Omental fat pad (tissue), 4 donors: ENCODE data around the gene MAPKAPK2. TPM values are rescaled to one million over a fixed set of nuclear protein-coding genes. Genes with fewer than 3 reads are reported as not detected.
A peak's percentile ranks its signal among the peaks of the same experiment; 100 is the strongest.

Source experiments
- ATAC-seq: fragments of 150-250 bp; one replicate; pipeline ENCODE4 v1.9.1; 2016; ENCODE audit warnings: mild to moderate bottlenecking, moderate library complexity; ENCODE audit not compliant: low FRiP score
- DNase-seq: peaks from one replicate; pipeline ENCODE4 v3.0.0-alpha.2; 2019; ENCODE audit warnings: low spot score
- total RNA-seq, 4 donors: library from RNA; depleted of rRNA; stranded (reverse); fragments of >200 nt; gene quantifications; one replicate each; pipeline ENCODE4 v1.1.0, GENCODE V29; 2016
- TF ChIP-seq, protein P1 (sequence below), 3 donors: fragments of 450-650 bp; IDR thresholded peaks; one replicate each; pipeline ENCODE4 v1.5.1; 2016 to 2017; ENCODE audit warnings: antibody characterized with exemption in 3 of 3, mild to moderate bottlenecking in 3 of 3, moderate library complexity in 2 of 3

The MAPKAPK2 gene
- total RNA-seq, 4 donors from 2014 or later = 52.0 to 151 (median 79.9) TPM

GRCh38 chr1:206674745-206675175 lies 9.9 kb upstream of the MAPKAPK2 start:
- DNase-seq (peak; percentile 42), ATAC-seq (peak; percentile 89)
- TF ChIP-seq, protein P1, sequence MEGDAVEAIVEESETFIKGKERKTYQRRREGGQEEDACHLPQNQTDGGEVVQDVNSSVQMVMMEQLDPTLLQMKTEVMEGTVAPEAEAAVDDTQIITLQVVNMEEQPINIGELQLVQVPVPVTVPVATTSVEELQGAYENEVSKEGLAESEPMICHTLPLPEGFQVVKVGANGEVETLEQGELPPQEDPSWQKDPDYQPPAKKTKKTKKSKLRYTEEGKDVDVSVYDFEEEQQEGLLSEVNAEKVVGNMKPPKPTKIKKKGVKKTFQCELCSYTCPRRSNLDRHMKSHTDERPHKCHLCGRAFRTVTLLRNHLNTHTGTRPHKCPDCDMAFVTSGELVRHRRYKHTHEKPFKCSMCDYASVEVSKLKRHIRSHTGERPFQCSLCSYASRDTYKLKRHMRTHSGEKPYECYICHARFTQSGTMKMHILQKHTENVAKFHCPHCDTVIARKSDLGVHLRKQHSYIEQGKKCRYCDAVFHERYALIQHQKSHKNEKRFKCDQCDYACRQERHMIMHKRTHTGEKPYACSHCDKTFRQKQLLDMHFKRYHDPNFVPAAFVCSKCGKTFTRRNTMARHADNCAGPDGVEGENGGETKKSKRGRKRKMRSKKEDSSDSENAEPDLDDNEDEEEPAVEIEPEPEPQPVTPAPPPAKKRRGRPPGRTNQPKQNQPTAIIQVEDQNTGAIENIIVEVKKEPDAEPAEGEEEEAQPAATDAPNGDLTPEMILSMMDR (IDR thresholded peaks at IDR 0.05) = no peak

DNA sequence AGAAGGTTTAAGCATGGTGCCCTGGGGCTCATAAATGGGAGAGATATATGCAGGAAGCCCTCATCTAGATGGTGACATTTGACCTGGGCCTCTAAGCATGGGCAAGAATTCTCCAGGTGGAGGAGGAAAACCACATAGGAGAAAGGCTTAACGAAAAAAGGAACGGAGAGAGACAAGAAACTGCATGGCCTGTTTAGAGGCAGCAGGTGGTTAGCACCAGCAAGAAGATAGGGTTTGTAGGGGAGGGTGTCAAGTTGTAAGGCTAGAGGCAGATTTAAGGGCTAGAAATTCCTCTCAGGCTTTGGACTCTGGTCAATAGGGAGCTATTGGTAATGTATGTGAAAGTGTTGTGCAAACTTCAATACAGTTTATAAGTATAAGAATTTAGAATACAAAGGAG lies 8.2 kb upstream of the MAPKAPK2 start:
- DNase-seq (no peak), ATAC-seq (no peak)
- TF ChIP-seq, protein P1 (IDR thresholded peaks at IDR 0.05) = no peak

DNA sequence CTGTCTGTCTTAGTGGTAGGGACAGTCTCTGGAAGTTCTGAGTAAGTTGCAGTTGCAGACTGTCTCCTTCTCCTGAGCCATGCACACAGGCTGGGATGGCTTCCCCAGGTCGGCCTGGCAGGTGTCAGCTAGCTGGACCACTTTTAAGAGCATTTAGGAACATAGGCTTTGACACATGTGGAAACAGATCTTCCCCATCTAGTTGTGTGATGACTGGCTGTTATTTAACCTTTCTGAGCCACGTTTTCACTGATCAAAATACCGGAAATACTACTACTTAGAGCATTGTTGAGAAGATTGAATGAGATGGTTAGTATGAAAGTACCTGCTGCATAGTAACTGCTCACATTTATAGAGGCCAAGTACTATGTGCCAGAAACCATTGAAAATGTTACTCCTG lies 6.2 kb upstream of the MAPKAPK2 start:
- no peak for ATAC-seq
- TF ChIP-seq, protein P1 (IDR thresholded peaks at IDR 0.05) = no peak
- DNase-seq = no peak

DNA sequence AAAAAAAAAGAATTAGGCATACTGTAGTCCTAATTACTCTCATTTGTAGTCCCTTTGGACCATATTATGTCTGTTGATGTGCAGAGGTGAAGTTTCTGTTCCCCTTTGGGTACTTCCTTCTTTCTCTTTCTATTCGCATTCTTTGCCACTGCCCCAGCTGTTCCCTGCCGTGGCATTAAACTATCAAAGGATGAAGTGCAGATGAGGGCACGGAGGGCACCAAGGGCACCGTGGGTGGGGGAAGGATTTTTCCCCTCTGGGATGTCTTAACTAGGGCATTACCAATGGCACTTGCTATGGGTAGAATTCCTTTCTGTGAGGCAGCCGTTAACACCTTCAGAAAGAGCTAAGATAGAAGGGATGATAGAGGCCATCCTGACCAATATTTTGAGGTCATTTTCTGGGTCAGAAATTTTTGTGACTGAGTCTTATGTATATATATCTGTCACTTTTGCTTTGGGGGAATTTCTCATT lies 4.9 kb upstream of the MAPKAPK2 start:
- TF ChIP-seq, protein P1 (IDR thresholded peaks at IDR 0.05) = no peak
- DNase-seq (no peak), ATAC-seq (no peak)

- ATAC-seq (no peak), DNase-seq (no peak)
- TF ChIP-seq, protein P1 (IDR thresholded peaks at IDR 0.05) = no peak
Measured at GRCh38 chr1:206680279-206680678, 4.4 kb upstream of the MAPKAPK2 start.

DNA sequence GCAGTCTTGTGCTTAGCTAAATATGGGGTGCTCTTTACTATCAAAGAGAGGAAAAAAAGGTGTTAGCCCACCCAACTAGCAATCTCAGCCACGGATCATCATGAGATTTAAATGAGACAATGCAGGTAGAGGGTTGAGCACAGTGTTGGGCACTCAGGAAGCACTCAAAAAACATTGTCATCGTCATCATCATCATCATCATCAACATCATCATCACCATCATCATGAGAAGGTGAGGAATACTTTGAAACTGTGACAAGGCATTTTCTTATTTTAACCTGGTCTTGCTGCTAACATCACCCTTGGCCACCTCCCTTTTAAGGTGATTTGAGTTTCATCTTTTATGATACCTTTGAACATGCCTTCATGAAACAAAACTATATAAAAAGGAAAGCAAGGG lies 3.3 kb upstream of the MAPKAPK2 start:
- no peak for DNase-seq
- ATAC-seq = no peak
- TF ChIP-seq, protein P1 (IDR thresholded peaks at IDR 0.05) = no peak

DNA sequence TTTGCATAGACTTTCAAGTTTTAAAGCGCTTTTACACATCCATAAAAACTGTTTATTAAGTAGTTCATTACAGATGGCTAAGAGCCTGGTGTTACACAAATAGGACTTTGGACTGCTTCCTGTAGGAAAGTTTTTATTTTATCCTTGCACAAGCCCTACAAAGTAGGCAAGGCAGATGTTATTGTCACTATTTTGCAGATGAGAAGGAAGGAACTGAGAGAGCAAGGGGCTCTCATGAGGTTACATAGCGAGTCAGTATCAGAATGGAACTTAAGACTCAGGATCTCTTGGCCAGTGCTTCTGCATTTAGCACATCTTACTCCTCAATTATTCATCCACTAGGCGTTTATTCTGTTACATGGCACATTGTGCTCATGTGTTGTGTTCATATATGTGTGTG lies 2.6 kb upstream of the MAPKAPK2 start:
- ATAC-seq (no peak), DNase-seq (no peak)
- TF ChIP-seq, protein P1 (IDR thresholded peaks at IDR 0.05) = no peak
